Stomach (tissue), 9 donors: Measurements from ENCODE around the gene SVOPL. TPM values are rescaled to one million over a fixed set of nuclear protein-coding genes. Genes with fewer than 3 reads are reported as not detected.

Experiments used
- DNase-seq, 2 donors: peaks; one replicate each; pipeline versions ENCODE4 v3.0.0 to v3.0.0-alpha.2; 2013 to 2019
- H3K27ac ChIP-seq, 5 donors: fragments of 200-600 bp in 4 of 5; sonication (generic) in 4 of 5; one replicate each; pipeline ENCODE4 v1.5.1; 2013 to 2019; ENCODE audit warnings: mild to moderate bottlenecking in 1 of 5, moderate library complexity in 1 of 5
- H3K27me3 ChIP-seq, 3 donors: fragments of 200-600 bp; sonication (generic); one replicate each; pipeline ENCODE4 v1.5.1; 2017 to 2019; ENCODE audit warnings: mixed run types in 1 of 3
- H3K36me3 ChIP-seq, 4 donors: fragments of 200-600 bp; sonication (generic); 1 replicate in 3 of 4; 2 replicates in 1 of 4; pipeline ENCODE4 v1.5.1; 2016 to 2019
- H3K4me1 ChIP-seq, 4 donors: fragments of 200-600 bp; sonication (generic); one replicate each; pipeline ENCODE4 v1.5.1; 2016 to 2019
- H3K4me3 ChIP-seq, 4 donors: fragments of 200-600 bp; sonication (generic) in 3 of 4; one replicate each; pipeline ENCODE4 v1.5.1; 2016 to 2019; ENCODE audit warnings: mild to moderate bottlenecking in 1 of 4
- H3K9me3 ChIP-seq, 4 donors: fragments of 200-600 bp; sonication (generic); one replicate each; pipeline ENCODE4 v1.5.1; 2016 to 2019
- CTCF ChIP-seq, 7 experiments: fragments of 450-650 bp in 4 of 7; fragments of 200-600 bp in 3 of 7; sonication (generic) in 3 of 7; IDR thresholded peaks; one replicate each; pipeline ENCODE4 v1.5.1; 2016 to 2019; ENCODE audit warnings: antibody characterized with exemption in 7 of 7, control low read depth in 2 of 7, mild to moderate bottlenecking in 1 of 7
- EP300 ChIP-seq: sonication (generic); formaldehyde crosslinking; IDR thresholded peaks from one replicate; pipeline ENCODE4 v1.6.1; 2017; ENCODE audit warnings: antibody characterized with exemption
- POLR2A ChIP-seq, 4 donors: fragments of 450-650 bp; IDR thresholded peaks; one replicate each; pipeline ENCODE4 v1.6.1; 2016; ENCODE audit warnings: antibody characterized with exemption in 4 of 4, control low read depth in 2 of 4, mild to moderate bottlenecking in 1 of 4, moderate library complexity in 1 of 4
- POLR2AphosphoS5 ChIP-seq, 3 donors: sonication (generic); formaldehyde crosslinking; IDR thresholded peaks; one replicate each; pipeline ENCODE4 v1.6.1; 2016; ENCODE audit warnings: antibody characterized with exemption in 3 of 3
- WGBS, 5 donors: extraction: QIAGEN DNeasy Blood & Tissue Kit in 3 of 5; methylation state at CpG; one replicate each; pipeline versions ENCODE4 v1.1.5 to v1.1.7; 2013 to 2018; 5-methylcytosine and 5-hydroxymethylcytosine counted together
- intact Hi-C: fragments of 100-400 bp; cut with DNase I; formaldehyde crosslinking; loops from one replicate; pipeline ENCODE4 v1.15.1; 2023; ENCODE audit warnings: low total_unique reads
- polyA plus RNA-seq, 3 donors: library from polyadenylated mRNA; stranded (reverse); fragments of 200-250 nt; gene quantifications; one replicate each; pipeline ENCODE4 v1.2.3, GENCODE V29; 2013
- total RNA-seq, 5 donors: library from RNA; depleted of rRNA; stranded (reverse); fragments of >200 nt; gene quantifications; one replicate each; pipeline versions ENCODE4 v1.1.0 to v1.2.3, GENCODE V29; 2014 to 2016
- donor health status: healthy with polysubstance abuse.
- donor health status: Bipolar disorder and iron deficiency.
- donor health status: healthy.

The SVOPL gene
- total and polyA plus RNA-seq, 8 donors: under 0.01 to 2.3 (median 0.13) TPM; not detected in 5

GRCh38 chr7:138587485-138587884, 113.7 kb downstream of the SVOPL start:
- no peak for DNase-seq
- no peaks in the 10 kb centered on the region for H3K27me3 ChIP-seq
- WGBS, 5 donors: 91 to 97% (median 95%) methylated on average over 4 of the region's 4 CpGs
- no peak overlapping the region for H3K27ac ChIP-seq
- no peaks in the 10 kb centered on the region for H3K9me3 ChIP-seq
- no peak for TF ChIP-seq EP300
- no peak for TF ChIP-seq POLR2A (IDR thresholded peaks at IDR 0.05)
- TF ChIP-seq POLR2AphosphoS5 (IDR thresholded peaks at IDR 0.05): no peak
- no peak for TF ChIP-seq CTCF (IDR thresholded peaks at IDR 0.05)
- intact Hi-C loops: no loop called here
- peaks cover 8 to 54% (median 51%) of the 10 kb centered on the region in 4 donors for H3K36me3 ChIP-seq
- H3K4me3 ChIP-seq: no peak overlapping the region
- H3K4me1 ChIP-seq: no peaks in the 10 kb centered on the region

- H3K36me3 ChIP-seq: peaks cover 17 to 74% (median 71%) of the 10 kb centered on the region in 4 donors
- no peaks in the 10 kb centered on the region for H3K27me3 ChIP-seq
- 79 to 90% (median 86%) methylated on average over 5 of the region's 5 CpGs for WGBS, 5 donors
- no peak for DNase-seq
- TF ChIP-seq POLR2AphosphoS5 (IDR thresholded peaks at IDR 0.05) (no peak), CTCF (IDR thresholded peaks at IDR 0.05) (no peak), EP300 (no peak), POLR2A (IDR thresholded peaks at IDR 0.05) (no peak)
- intact Hi-C loops: no loop called here
- no peak overlapping the region for H3K27ac ChIP-seq
- no peak overlapping the region for H3K4me3 ChIP-seq
- no peaks in the 10 kb centered on the region for H3K9me3 ChIP-seq
- H3K4me1 ChIP-seq: no peaks in the 10 kb centered on the region
These were observed 115.7 kb downstream of the SVOPL start for GRCh38 chr7:138585283-138585993.

GRCh38 chr7:138584696-138585095, 116.5 kb downstream of the SVOPL start:
- H3K27me3 ChIP-seq: no peaks in the 10 kb centered on the region
- intact Hi-C loops: no loop called here
- 85 to 90% (median 89%) methylated on average over 4 of the region's 4 CpGs for WGBS, 5 donors
- no peaks in the 10 kb centered on the region for H3K9me3 ChIP-seq
- no peak for DNase-seq
- peaks cover 19 to 82% (median 78%) of the 10 kb centered on the region in 4 donors for H3K36me3 ChIP-seq
- no peaks in the 10 kb centered on the region for H3K4me1 ChIP-seq
- H3K27ac ChIP-seq: no peak overlapping the region
- TF ChIP-seq POLR2AphosphoS5 (IDR thresholded peaks at IDR 0.05) (no peak), CTCF (IDR thresholded peaks at IDR 0.05) (no peak), EP300 (no peak)
- H3K4me3 ChIP-seq: no peak overlapping the region

- H3K4me1 ChIP-seq: no peaks in the 10 kb centered on the region
- no peak overlapping the region for H3K4me3 ChIP-seq
- H3K27ac ChIP-seq: no peak overlapping the region
- no peaks in the 10 kb centered on the region for H3K9me3 ChIP-seq
- TF ChIP-seq POLR2A (IDR thresholded peaks at IDR 0.05) (no peak), EP300 (no peak), POLR2AphosphoS5 (IDR thresholded peaks at IDR 0.05) (no peak), CTCF (IDR thresholded peaks at IDR 0.05) (no peak)
- H3K27me3 ChIP-seq: no peaks in the 10 kb centered on the region
- H3K36me3 ChIP-seq: peaks cover 23 to 86% (median 82%) of the 10 kb centered on the region in 4 donors
- no peak for DNase-seq
- intact Hi-C loops: no loop called here
These were observed 116.9 kb downstream of the SVOPL start for GRCh38 chr7:138584283-138584682.
